Liver (tissue), 3 donors: ENCODE measurements around the gene RGS3.

Experiments
- CTCF ChIP-seq: fragments of 150-350 bp; IDR thresholded peaks from 2 replicates; pipeline ENCODE4 v1.5.1; 2017; ENCODE audit warnings: improper control_type of control experiment, low read depth, low read length; ENCODE audit not compliant: missing input control
- RAD21 ChIP-seq, 2 donors: IDR thresholded peaks; 2 replicates each; pipeline ENCODE4 v1.6.1; 2016; ENCODE audit warnings: antibody characterized with exemption in 2 of 2, mild to moderate bottlenecking in 2 of 2
- donor health status: healthy.
- donor health status: healthy.

GRCh38 chr9:113556877-113557593, 93.5 kb downstream of the RGS3 start:
- TF ChIP-seq CTCF (no peak), RAD21 (IDR thresholded peaks at IDR 0.05) (no peak)
